GM20000 (cell line): ENCODE results near the gene PPP1R9B.

ENCODE experiments used
- DNase-seq: peaks from one replicate; pipeline ENCODE4 v3.0.0; 2012; ENCODE audit warnings: low spot score
- TF ChIP-seq, protein P1 (sequence below): IDR thresholded peaks from 2 replicates; pipeline ENCODE4 v1.5.1; 2012; ENCODE audit warnings: mild to moderate bottlenecking, control low read depth; ENCODE audit errors: extremely low read depth, missing control alignments

Gene PPP1R9B

DNA sequence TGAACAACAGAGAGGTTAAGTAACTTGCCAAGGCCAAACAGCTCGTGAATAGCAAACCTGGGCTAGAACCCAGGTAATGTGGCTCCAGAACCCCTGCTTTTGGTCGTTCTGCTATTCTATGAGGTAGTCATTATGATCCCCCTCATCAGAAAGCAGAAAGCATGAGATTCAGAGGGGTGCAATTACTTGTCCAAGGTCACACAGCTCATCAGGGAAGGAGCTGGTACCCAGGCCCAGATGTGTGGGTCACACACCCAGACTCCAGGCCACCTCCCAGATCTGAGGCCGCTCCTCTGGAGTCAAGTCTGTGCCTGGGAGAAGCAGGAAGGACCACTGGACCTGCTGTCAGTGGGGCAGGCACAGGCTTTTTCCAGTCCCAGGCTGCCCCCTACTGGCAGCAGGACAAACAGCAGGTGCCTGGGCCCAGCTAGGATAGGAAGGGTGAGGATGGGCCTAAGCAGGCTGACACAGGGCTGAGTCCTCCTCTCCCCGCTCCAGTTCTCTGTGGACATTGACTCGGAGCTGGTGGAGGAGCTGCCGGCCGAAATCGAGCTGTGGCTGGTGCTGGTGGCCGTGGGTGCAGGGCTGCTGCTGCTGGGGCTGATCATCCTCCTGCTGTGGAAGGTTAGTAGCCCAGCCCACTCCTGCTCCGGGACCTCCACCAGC, 63.1 kb downstream of the PPP1R9B start:
- peak; percentile 88 for DNase-seq
- TF ChIP-seq, protein P1, sequence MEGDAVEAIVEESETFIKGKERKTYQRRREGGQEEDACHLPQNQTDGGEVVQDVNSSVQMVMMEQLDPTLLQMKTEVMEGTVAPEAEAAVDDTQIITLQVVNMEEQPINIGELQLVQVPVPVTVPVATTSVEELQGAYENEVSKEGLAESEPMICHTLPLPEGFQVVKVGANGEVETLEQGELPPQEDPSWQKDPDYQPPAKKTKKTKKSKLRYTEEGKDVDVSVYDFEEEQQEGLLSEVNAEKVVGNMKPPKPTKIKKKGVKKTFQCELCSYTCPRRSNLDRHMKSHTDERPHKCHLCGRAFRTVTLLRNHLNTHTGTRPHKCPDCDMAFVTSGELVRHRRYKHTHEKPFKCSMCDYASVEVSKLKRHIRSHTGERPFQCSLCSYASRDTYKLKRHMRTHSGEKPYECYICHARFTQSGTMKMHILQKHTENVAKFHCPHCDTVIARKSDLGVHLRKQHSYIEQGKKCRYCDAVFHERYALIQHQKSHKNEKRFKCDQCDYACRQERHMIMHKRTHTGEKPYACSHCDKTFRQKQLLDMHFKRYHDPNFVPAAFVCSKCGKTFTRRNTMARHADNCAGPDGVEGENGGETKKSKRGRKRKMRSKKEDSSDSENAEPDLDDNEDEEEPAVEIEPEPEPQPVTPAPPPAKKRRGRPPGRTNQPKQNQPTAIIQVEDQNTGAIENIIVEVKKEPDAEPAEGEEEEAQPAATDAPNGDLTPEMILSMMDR, result peak; percentile 99
